ENCODE measurements around the gene CTNNB1. TPM values are rescaled to one million over a fixed set of nuclear protein-coding genes. Genes with fewer than 3 reads are reported as not detected.
A peak's percentile ranks its signal among the peaks of the same experiment; 100 is the strongest.

CTNNB1 gene
- total RNA-seq, 1 experiment from 2014 or later = 387 TPM

DNA sequence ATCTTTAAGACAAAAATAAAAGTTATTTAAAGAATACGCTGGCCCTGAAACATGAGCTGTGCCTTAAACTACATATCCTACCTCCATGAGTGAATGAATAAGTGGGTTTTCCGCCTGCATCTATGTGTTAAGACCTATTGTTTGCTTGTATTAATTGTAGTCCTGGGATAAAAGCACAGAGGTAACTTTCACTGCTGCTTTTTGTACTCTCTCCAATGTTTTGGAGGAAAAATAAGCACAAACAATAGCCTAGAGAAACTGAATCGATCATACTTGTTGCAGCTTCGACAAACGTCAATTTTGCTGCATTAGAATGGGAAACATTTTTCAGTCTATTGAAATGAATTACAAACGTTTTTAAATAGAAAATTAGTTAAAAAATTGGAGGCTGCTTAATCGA lies 1.3 kb upstream of the CTNNB1 start:
- Mint-ChIP-seq H3K4me3 (peak overlapping the region; percentile 85), H3K4me1 (peaks cover 27% of the 10 kb centered on the region), H3K9me3 (no peaks in the 10 kb centered on the region), H3K36me3 (no peaks in the 10 kb centered on the region), H3K27ac (no peak overlapping the region), H3K27me3 (ENCODE audit: low read depth) (no peaks in the 10 kb centered on the region)
- TF ChIP-seq, protein P1, sequence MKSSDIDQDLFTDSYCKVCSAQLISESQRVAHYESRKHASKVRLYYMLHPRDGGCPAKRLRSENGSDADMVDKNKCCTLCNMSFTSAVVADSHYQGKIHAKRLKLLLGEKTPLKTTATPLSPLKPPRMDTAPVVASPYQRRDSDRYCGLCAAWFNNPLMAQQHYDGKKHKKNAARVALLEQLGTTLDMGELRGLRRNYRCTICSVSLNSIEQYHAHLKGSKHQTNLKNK (CRISPR knock-in tag; IDR thresholded peaks at IDR 0.05) = no peak
- TF ChIP-seq ZNF232 (CRISPR knock-in tag; IDR thresholded peaks at IDR 0.05) (no peak), PRRX2 (CRISPR knock-in tag; IDR thresholded peaks at IDR 0.05) (no peak), MLX (CRISPR knock-in tag; IDR thresholded peaks at IDR 0.05) (no peak), ELF4 (CRISPR knock-in tag; IDR thresholded peaks at IDR 0.05; ENCODE audit: low read depth) (no peak), PREB (CRISPR knock-in tag; IDR thresholded peaks at IDR 0.05; ENCODE audit: borderline replicate concordance) (no peak), GABPB1 (CRISPR knock-in tag; IDR thresholded peaks at IDR 0.05) (no peak), ZNF263 (CRISPR knock-in tag; IDR thresholded peaks at IDR 0.05; ENCODE audit: low read depth) (no peak), NFYB (CRISPR knock-in tag; conservative IDR thresholded peaks at IDR 0.05; ENCODE audit: low read depth) (no peak), GRHL2 (CRISPR knock-in tag; IDR thresholded peaks at IDR 0.05; ENCODE audit: insufficient replicate concordance, severe bottlenecking) (no peak), GTF2I (CRISPR knock-in tag; conservative IDR thresholded peaks at IDR 0.05) (no peak), ATF2 (CRISPR knock-in tag; IDR thresholded peaks at IDR 0.05; ENCODE audit: borderline replicate concordance, low read depth) (no peak), HMGA2 (CRISPR knock-in tag; IDR thresholded peaks at IDR 0.05) (no peak)
- TF ChIP-seq, protein P2, sequence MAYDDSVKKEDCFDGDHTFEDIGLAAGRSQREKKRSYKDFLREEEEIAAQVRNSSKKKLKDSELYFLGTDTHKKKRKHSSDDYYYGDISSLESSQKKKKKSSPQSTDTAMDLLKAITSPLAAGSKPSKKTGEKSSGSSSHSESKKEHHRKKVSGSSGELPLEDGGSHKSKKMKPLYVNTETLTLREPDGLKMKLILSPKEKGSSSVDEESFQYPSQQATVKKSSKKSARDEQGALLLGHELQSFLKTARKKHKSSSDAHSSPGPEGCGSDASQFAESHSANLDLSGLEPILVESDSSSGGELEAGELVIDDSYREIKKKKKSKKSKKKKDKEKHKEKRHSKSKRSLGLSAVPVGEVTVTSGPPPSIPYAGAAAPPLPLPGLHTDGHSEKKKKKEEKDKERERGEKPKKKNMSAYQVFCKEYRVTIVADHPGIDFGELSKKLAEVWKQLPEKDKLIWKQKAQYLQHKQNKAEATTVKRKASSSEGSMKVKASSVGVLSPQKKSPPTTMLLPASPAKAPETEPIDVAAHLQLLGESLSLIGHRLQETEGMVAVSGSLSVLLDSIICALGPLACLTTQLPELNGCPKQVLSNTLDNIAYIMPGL (CRISPR knock-in tag; IDR thresholded peaks at IDR 0.05) = no peak
- TF ChIP-seq, protein P3, sequence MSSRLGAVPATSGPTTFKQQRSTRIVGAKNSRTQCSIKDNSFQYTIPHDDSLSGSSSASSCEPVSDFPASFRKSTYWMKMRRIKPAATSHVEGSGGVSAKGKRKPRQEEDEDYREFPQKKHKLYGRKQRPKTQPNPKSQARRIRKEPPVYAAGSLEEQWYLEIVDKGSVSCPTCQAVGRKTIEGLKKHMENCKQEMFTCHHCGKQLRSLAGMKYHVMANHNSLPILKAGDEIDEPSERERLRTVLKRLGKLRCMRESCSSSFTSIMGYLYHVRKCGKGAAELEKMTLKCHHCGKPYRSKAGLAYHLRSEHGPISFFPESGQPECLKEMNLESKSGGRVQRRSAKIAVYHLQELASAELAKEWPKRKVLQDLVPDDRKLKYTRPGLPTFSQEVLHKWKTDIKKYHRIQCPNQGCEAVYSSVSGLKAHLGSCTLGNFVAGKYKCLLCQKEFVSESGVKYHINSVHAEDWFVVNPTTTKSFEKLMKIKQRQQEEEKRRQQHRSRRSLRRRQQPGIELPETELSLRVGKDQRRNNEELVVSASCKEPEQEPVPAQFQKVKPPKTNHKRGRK (CRISPR knock-in tag; IDR thresholded peaks at IDR 0.05; ENCODE audit: borderline replicate concordance) = no peak
- TF ChIP-seq, protein P4, sequence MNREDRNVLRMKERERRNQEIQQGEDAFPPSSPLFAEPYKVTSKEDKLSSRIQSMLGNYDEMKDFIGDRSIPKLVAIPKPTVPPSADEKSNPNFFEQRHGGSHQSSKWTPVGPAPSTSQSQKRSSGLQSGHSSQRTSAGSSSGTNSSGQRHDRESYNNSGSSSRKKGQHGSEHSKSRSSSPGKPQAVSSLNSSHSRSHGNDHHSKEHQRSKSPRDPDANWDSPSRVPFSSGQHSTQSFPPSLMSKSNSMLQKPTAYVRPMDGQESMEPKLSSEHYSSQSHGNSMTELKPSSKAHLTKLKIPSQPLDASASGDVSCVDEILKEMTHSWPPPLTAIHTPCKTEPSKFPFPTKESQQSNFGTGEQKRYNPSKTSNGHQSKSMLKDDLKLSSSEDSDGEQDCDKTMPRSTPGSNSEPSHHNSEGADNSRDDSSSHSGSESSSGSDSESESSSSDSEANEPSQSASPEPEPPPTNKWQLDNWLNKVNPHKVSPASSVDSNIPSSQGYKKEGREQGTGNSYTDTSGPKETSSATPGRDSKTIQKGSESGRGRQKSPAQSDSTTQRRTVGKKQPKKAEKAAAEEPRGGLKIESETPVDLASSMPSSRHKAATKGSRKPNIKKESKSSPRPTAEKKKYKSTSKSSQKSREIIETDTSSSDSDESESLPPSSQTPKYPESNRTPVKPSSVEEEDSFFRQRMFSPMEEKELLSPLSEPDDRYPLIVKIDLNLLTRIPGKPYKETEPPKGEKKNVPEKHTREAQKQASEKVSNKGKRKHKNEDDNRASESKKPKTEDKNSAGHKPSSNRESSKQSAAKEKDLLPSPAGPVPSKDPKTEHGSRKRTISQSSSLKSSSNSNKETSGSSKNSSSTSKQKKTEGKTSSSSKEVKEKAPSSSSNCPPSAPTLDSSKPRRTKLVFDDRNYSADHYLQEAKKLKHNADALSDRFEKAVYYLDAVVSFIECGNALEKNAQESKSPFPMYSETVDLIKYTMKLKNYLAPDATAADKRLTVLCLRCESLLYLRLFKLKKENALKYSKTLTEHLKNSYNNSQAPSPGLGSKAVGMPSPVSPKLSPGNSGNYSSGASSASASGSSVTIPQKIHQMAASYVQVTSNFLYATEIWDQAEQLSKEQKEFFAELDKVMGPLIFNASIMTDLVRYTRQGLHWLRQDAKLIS (CRISPR knock-in tag; IDR thresholded peaks at IDR 0.05; ENCODE audit: borderline replicate concordance) = no peak
- ChIA-PET POLR2A (interaction anchor here (1.2 to 1.9 kb wide), 2 partner anchors 351 to 692 kb away, joined by 4 to 6 read pairs; partner anchors contain the start of gene ZNF620), CTCF (interaction anchor here (1.3 to 2.3 kb wide), 3 partner anchors 7 to 164 kb away, joined by 3 to 6 read pairs (median 5); no protein-coding TSS in a partner anchor)
- no peak for ATAC-seq
- no peak for DNase-seq (ENCODE audit: low spot score)

All from WTC11 (cell line).